Fibroblast of skin of abdomen (primary cell): Measurements from ENCODE around the gene RBMY1D. TPM values are rescaled to one million over a fixed set of nuclear protein-coding genes. Genes with fewer than 3 reads are reported as not detected.
"Not testable (repeated sequence)": the region's sequence is repeated elsewhere in the genome, so short reads cannot be mapped to it uniquely, and the experiment has no call there.

Source experiments
- DNase-seq: peaks from one replicate; pipeline ENCODE4 v3.0.0-alpha.2; 2013
- polyA plus RNA-seq, 2 experiments: library from polyadenylated mRNA; unstranded; fragments of 120-200 nt; gene quantifications; one replicate each; pipeline ENCODE4 v1.2.1, GENCODE V29; 2013; ENCODE audit not compliant: insufficient read length in 2 of 2

Gene RBMY1D
- polyA plus RNA-seq (2013, experiment 1 of 2; ENCODE audit: insufficient read length): not detected
- polyA plus RNA-seq (2013, experiment 2 of 2; ENCODE audit: insufficient read length): not detected

DNA sequence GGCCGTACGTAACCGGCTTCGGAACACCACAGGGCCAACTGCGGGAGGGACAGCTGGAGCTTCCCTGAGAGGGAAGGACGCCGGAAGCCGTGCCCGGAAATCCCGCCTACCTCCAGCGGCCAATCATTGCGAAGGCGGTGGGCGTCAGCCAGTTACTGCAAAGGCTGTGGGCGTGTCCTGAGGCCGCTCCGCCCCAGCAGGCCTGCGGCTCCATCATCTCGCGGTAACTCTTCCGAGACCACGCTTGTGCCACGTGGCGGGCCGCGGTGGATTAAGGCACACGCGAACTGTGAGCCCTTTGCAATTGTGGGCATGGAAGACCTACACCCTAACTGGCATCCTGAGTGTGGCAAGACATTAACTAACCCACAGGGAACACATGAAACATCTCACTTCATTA lies at the start of gene RBMY1D:
RBMY1D (minus strand) TSS at position 101 of the 400 bp plus-strand sequence. CDS start 2,013 bp downstream, outside the sequence.
- DNase-seq: not testable (repeated sequence)

DNA sequence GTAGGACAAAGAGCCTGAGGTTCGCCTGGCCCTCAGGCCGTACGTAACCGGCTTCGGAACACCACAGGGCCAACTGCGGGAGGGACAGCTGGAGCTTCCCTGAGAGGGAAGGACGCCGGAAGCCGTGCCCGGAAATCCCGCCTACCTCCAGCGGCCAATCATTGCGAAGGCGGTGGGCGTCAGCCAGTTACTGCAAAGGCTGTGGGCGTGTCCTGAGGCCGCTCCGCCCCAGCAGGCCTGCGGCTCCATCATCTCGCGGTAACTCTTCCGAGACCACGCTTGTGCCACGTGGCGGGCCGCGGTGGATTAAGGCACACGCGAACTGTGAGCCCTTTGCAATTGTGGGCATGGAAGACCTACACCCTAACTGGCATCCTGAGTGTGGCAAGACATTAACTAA lies 23.6 kb upstream of the RBMY1D start, which contains the start of gene RBMY1E:
RBMY1E (minus strand) TSS at position 101 of the 400 bp plus-strand sequence. CDS start 1,978 bp downstream, outside the sequence.
- DNase-seq: not testable (repeated sequence)

DNA sequence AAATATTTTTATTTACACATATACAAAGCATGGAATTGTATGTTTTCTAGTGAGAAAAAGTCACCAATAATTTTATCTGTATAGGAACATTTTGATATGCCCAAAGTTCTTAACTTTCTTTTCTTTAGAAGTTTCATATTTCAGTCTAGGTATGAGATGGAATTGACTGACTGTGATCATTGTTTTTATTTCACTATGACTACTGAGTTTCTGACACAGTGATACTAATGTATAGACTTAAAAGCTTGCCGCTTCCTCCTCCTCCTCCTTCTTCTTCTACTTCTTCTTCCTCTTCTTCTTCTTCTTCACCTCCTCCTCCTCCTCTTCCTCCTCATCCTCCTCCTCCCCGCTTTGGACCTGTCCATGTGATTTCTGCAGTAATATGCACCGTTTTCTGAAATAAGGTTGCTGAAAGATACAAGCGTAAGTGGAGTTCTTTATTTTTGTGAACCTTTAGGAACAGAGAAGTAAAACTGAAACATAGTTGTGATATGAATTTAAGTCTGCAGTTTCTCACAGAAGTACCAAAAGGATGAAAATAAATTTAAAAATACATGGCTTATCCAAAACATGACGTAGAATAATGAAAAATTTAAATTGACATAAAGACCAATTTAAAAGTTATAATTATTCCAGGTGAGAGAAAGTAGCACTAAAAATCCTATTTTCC lies 24.8 kb downstream of the RBMY1D start:
- DNase-seq: not testable (repeated sequence)

DNA sequence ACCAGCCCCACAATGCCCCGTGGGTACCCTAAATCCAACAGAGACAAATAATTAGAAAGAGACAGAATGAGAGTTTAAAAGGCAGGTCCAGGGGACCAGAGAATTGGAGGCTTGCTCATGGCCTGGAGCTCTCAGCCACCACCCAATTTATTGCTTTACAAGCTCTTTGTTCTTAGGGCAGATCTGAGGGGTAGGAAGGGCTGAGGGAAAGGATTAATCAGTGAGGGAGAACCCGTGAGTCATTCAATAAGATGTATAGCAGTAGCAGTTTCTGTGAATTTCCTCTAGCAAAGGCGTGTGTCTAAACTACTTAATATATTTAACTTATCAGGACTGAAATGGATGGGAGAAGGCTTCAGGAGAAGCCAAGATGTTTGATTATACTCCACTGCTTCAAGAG lies 48.8 kb downstream of the RBMY1D start:
- no peak for DNase-seq

DNA sequence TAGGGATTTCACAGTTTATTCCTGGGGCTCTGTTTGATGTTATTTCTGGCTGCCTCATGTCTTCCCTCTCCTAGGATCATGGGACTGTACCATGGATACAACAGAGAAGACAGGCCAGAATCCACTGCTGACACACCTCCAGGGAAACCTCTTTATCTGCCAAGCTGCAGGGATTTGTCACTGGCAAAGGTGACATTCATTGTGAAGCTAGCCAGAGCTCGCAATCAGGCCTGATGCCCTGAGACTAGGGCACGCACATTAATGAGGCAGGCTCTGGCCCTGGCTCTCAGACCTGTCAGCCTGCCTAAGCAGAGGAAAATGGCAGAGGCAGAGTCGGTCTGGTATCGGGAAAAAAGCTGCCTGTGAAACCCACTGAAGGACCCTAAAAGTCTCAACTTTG lies 52.2 kb downstream of the RBMY1D start:
- DNase-seq: no peak

DNA sequence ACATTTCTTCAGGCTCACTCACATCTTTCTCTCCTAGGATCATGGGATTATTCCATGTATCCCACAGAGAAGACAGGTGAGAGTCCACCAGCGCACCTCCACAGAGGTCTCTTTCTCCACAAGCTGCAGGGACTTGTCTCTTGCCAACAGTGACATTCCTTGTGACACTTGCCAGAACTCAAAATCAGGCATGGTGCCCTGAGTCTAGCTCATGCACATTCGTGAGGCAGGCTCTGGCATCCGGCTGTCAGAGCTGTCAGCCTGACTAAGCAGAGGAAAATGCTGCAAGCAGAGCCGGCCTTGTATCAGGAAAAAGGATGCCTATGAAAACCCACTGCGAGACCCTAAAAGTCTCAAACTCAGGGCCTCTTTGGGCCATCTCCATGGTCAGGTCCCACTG lies 54.8 kb downstream of the RBMY1D start:
- DNase-seq: no peak

DNA sequence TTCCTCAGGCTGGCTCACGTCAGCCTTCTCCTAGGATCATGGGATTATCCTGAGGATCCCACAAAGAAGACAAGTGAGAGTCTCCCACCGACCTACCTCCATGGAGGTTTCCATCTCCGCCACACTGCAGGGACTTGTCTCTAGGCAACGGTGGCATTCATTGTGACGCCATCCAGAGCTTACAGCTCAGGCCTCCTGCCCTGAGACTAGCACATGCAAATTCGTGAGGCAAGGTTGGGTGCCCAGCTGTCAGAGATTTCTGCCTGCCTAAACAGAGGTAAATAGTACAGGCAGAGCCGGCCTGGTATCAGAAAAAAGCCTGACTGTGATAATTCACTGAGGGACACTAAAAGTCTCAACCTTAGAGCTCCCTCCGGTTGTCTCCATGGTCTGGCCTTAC lies 58.0 kb downstream of the RBMY1D start:
- DNase-seq: no peak

DNA sequence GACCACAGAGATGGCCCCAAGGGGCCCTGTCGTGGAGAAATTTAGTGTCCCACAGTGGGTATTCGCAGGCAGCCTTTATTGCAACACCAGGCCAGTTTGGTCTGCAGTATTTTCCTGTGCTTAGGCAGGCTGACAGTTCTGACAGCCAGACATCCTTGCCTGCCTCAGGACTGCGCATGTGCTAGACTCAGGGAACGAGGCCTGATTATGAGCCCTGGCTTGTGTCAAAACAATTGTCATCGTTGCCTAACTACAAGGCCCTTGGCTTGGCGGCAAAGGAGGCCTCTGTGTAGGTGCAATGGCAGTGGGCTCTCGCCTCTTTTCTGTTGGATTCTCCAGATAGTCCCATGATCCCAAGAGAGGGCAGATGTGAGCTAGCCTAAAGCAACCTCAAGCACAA lies 59.3 kb downstream of the RBMY1D start:
- no peak for DNase-seq
